H9 (cell line): ENCODE measurements around the gene TEX2. TPM values are rescaled to one million over a fixed set of nuclear protein-coding genes. Genes with fewer than 3 reads are reported as not detected.

Experiments used
- DNase-seq: peaks from one replicate; pipeline ENCODE4 v3.0.0-alpha.2; 2017
- H2AFZ ChIP-seq: one replicate; pipeline ENCODE4 v1.6.1; 2013; ENCODE audit warnings: mild to moderate bottlenecking, low read length, control low read depth, moderate library complexity
- H2AK5ac ChIP-seq: 2 replicates; pipeline ENCODE4 v1.6.1; 2013; ENCODE audit warnings: low read length, control low read depth, mixed read lengths; ENCODE audit not compliant: insufficient read length
- H2BK120ac ChIP-seq: one replicate; pipeline ENCODE4 v1.6.1; 2013; ENCODE audit warnings: low read depth, mild to moderate bottlenecking, low read length, control low read depth, inconsistent platforms; ENCODE audit not compliant: poor library complexity, severe bottlenecking
- H2BK12ac ChIP-seq: 2 replicates; pipeline ENCODE4 v1.6.1; 2013; ENCODE audit warnings: low read length, control low read depth, mixed read lengths, low read depth; ENCODE audit not compliant: insufficient read length
- H2BK15ac ChIP-seq: 2 replicates; pipeline ENCODE4 v1.6.1; 2013; ENCODE audit warnings: low read depth, low read length, control low read depth
- H2BK20ac ChIP-seq: one replicate; pipeline ENCODE4 v1.6.1; 2013; ENCODE audit warnings: low read depth, mild to moderate bottlenecking, low read length, control low read depth, inconsistent platforms; ENCODE audit not compliant: poor library complexity, severe bottlenecking
- H2BK5ac ChIP-seq: 2 replicates; pipeline ENCODE4 v1.6.1; 2013; ENCODE audit warnings: low read length, control low read depth, mixed read lengths; ENCODE audit not compliant: insufficient read length
- H3K14ac ChIP-seq: 2 replicates; pipeline ENCODE4 v1.6.1; 2013; ENCODE audit warnings: low read length, control low read depth; ENCODE audit not compliant: insufficient read depth
- H3K18ac ChIP-seq: 2 replicates; pipeline ENCODE4 v1.6.1; 2013; ENCODE audit warnings: low read depth, mild to moderate bottlenecking, mixed read lengths, low read length, control low read depth; ENCODE audit not compliant: insufficient read length
- H3K23ac ChIP-seq: 2 replicates; pipeline ENCODE4 v1.6.1; 2013; ENCODE audit warnings: low read length, control low read depth, mixed read lengths, low read depth; ENCODE audit not compliant: insufficient read length
- H3K23me2 ChIP-seq: 2 replicates; pipeline ENCODE4 v1.6.1; 2013; ENCODE audit warnings: low read depth, mild to moderate bottlenecking, mixed read lengths, low read length, control low read depth; ENCODE audit not compliant: insufficient read length, poor library complexity, severe bottlenecking
- H3K27ac ChIP-seq: 2 replicates; pipeline ENCODE4 v1.5.1; 2013; ENCODE audit warnings: low read length, control low read depth, mixed read lengths, low read depth; ENCODE audit not compliant: insufficient read length
- H3K27me3 ChIP-seq: 2 replicates; pipeline ENCODE4 v1.6.1; 2013; ENCODE audit warnings: low read length, control low read depth, inconsistent platforms; ENCODE audit not compliant: insufficient read depth
- H3K4ac ChIP-seq: 2 replicates; pipeline ENCODE4 v1.6.1; 2013; ENCODE audit warnings: low read depth, mild to moderate bottlenecking, control low read depth, inconsistent platforms, low read length, moderate library complexity
- H3K4me1 ChIP-seq: 2 replicates; pipeline ENCODE4 v1.6.1; 2013; ENCODE audit warnings: low read length, control low read depth, inconsistent platforms; ENCODE audit not compliant: insufficient read depth
- H3K4me2 ChIP-seq: 2 replicates; pipeline ENCODE4 v1.6.1; 2013; ENCODE audit warnings: low read length, control low read depth, mixed read lengths; ENCODE audit not compliant: insufficient read length, insufficient read depth
- H3K56ac ChIP-seq: 2 replicates; pipeline ENCODE4 v1.6.1; 2013; ENCODE audit warnings: low read depth, mild to moderate bottlenecking, mixed read lengths, low read length, control low read depth; ENCODE audit not compliant: insufficient read length
- H3K79me1 ChIP-seq: 2 replicates; pipeline ENCODE4 v1.6.1; 2013; ENCODE audit warnings: low read depth, mild to moderate bottlenecking, moderate library complexity, low read length, control low read depth, inconsistent platforms; ENCODE audit not compliant: insufficient read depth, poor library complexity, severe bottlenecking
- H3K79me2 ChIP-seq: 2 replicates; pipeline ENCODE4 v1.6.1; 2013; ENCODE audit warnings: low read length, control low read depth, inconsistent platforms; ENCODE audit not compliant: insufficient read depth
- H3K9ac ChIP-seq: 2 replicates; pipeline ENCODE4 v1.6.1; 2013; ENCODE audit warnings: low read length, control low read depth, mixed read lengths; ENCODE audit not compliant: insufficient read length; ENCODE audit errors: extremely low read depth
- H3K9me3 ChIP-seq: one replicate; pipeline ENCODE4 v1.6.1; 2013; ENCODE audit warnings: low read depth, low read length, inconsistent platforms; ENCODE audit not compliant: control insufficient read depth
- H3T11ph ChIP-seq: one replicate; pipeline ENCODE4 v1.6.1; 2013; ENCODE audit warnings: mild to moderate bottlenecking, low read length, control low read depth, inconsistent platforms
- H4K20me1 ChIP-seq: one replicate; pipeline ENCODE4 v1.6.1; 2013; ENCODE audit not compliant: control insufficient read depth, insufficient read length, insufficient read depth
- H4K5ac ChIP-seq: 2 replicates; pipeline ENCODE4 v1.6.1; 2013; ENCODE audit warnings: low read depth, mild to moderate bottlenecking, mixed read lengths, low read length, control low read depth; ENCODE audit not compliant: insufficient read length
- H4K8ac ChIP-seq: replicated peaks from 2 replicates; pipeline ENCODE4 v1.6.1; 2013; ENCODE audit warnings: low read length, control low read depth, mixed read lengths, low read depth; ENCODE audit not compliant: insufficient read length
- H4K91ac ChIP-seq: 2 replicates; pipeline ENCODE4 v1.6.1; 2013; ENCODE audit warnings: low read depth, mild to moderate bottlenecking, moderate library complexity, mixed read lengths, low read length, control low read depth; ENCODE audit not compliant: insufficient read length
- H3K27ac Mint-ChIP-seq, 3 experiments: 2 replicates in 2 of 3; 3 replicates in 1 of 3; pipeline ENCODE4 v1.8.0; 2020 to 2021; ENCODE audit warnings: mixed read lengths in 3 of 3, mild to moderate bottlenecking in 1 of 3, moderate library complexity in 1 of 3
- H3K27me3 Mint-ChIP-seq: 2 replicates; pipeline ENCODE4 v1.8.0; 2021; ENCODE audit warnings: low read depth, mild to moderate bottlenecking, moderate library complexity, mixed read lengths
- H3K36me3 Mint-ChIP-seq, 3 experiments: 2 replicates in 2 of 3; 3 replicates in 1 of 3; pipeline ENCODE4 v1.8.0; 2020 to 2021; ENCODE audit warnings: low read depth in 3 of 3, mixed read lengths in 3 of 3; ENCODE audit not compliant: insufficient read depth in 1 of 3
- H3K4me1 Mint-ChIP-seq, 2 experiments: 2 replicates each; pipeline ENCODE4 v1.8.0; 2020; ENCODE audit warnings: mixed read lengths in 2 of 2
- H3K4me3 Mint-ChIP-seq, 2 experiments: 2 replicates in 1 of 2; 3 replicates in 1 of 2; pipeline ENCODE4 v1.8.0; 2020 to 2021; ENCODE audit warnings: mild to moderate bottlenecking in 2 of 2, mixed read lengths in 2 of 2, moderate library complexity in 1 of 2
- H3K9me3 Mint-ChIP-seq, 2 experiments: 2 replicates in 1 of 2; 3 replicates in 1 of 2; pipeline ENCODE4 v1.8.0; 2020; ENCODE audit warnings: mild to moderate bottlenecking in 2 of 2, mixed read lengths in 2 of 2, moderate library complexity in 1 of 2
- WGBS: extraction: QIAGEN DNeasy Blood & Tissue Kit; methylation state at CpG from one replicate; pipeline ENCODE4 v1.1.7; 2013; ENCODE audit warnings: missing lambda C conversion rate, low lambda C conversion rate, mixed read lengths; ENCODE audit not compliant: insufficient read length; ENCODE audit errors: extremely low coverage; 5-methylcytosine and 5-hydroxymethylcytosine counted together
- total RNA-seq: library from RNA; stranded (reverse); gene quantifications from 2 replicates; pipeline ENCODE4 v1.2.1, GENCODE V29; 2021
- TF ChIP-seq, protein P1 (sequence below): fragments of 200-600 bp; sonication (generic); conservative IDR thresholded peaks from 3 replicates; pipeline ENCODE4 v1.8.0; 2021; ENCODE audit warnings: antibody characterized with exemption, mild to moderate bottlenecking

Gene TEX2
- total RNA-seq, 1 experiment from 2014 or later = 12.2 TPM

DNA sequence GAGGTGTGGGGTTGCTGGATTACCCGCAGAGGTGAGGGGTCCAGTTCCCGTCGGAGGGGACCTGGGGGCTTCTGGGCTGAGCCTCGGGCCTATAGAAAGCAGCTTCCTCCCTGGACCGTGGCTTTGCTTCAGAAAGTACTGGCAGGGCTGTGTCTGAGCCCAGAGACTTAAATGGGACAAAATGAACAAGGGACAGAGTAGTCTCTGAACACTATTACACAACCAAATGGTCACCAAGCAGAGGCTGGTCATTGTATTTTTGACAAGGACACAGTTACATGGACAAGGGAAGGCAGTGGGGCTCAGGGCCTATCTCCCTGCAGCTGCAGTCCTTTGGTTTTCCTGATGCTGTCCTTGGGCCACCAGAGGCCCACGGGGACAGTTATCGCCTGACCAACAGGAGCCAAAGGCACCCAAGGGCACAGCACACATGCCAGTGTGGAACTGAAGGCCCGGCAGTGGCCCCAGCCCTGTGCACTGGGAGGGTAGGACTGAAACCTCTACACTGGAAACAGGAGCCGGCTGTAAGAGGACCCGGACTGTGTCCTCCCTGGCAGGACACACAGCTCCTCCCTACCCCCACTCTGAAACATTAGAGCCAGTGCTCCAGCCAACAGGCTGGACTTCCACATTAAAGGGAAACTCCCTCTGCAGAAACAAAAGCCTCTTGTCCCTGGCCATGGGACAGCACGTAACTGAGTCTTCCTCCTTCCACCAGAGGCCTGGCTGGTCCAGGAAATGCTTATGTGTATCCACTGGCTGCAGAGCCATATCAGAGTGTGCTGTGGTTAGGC, 107.1 kb downstream of the TEX2 start:
- no peaks in the 10 kb centered on the region for H3K9me3 ChIP-seq
- H2BK15ac ChIP-seq = no peak overlapping the region
- H2AFZ ChIP-seq = no peak overlapping the region
- no peak overlapping the region for H2BK5ac ChIP-seq
- WGBS = no CpG with 5 or more reads among the region's 11 CpGs
- no peaks in the 10 kb centered on the region for H3K79me2 ChIP-seq
- TF ChIP-seq, protein P1, sequence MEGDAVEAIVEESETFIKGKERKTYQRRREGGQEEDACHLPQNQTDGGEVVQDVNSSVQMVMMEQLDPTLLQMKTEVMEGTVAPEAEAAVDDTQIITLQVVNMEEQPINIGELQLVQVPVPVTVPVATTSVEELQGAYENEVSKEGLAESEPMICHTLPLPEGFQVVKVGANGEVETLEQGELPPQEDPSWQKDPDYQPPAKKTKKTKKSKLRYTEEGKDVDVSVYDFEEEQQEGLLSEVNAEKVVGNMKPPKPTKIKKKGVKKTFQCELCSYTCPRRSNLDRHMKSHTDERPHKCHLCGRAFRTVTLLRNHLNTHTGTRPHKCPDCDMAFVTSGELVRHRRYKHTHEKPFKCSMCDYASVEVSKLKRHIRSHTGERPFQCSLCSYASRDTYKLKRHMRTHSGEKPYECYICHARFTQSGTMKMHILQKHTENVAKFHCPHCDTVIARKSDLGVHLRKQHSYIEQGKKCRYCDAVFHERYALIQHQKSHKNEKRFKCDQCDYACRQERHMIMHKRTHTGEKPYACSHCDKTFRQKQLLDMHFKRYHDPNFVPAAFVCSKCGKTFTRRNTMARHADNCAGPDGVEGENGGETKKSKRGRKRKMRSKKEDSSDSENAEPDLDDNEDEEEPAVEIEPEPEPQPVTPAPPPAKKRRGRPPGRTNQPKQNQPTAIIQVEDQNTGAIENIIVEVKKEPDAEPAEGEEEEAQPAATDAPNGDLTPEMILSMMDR = no peak
- no peak overlapping the region for H2BK12ac ChIP-seq
- no peak overlapping the region for H3K27ac ChIP-seq
- H4K20me1 ChIP-seq = no peaks in the 10 kb centered on the region
- H3K79me1 ChIP-seq = no peaks in the 10 kb centered on the region
- Mint-ChIP-seq H3K4me3 (no peak overlapping the region), H3K4me1 (peaks cover 26 to 29% of the 10 kb centered on the region in 2 experiments), H3K27me3 (no peaks in the 10 kb centered on the region), H3K36me3 (peaks cover 0 to 12% (median 2%) of the 10 kb centered on the region in 3 experiments; a peak in 4 of 7 replicates), H3K9me3 (no peaks in the 10 kb centered on the region), H3K27ac (peak overlapping the region in 2 of 3 experiments; percentile 28 to 32; a peak in 1 of 7 replicates)
- no peak for DNase-seq
- H4K91ac ChIP-seq = no peak overlapping the region
- no peak overlapping the region for H3K4ac ChIP-seq
- no peak overlapping the region for H3K23ac ChIP-seq
- H3K18ac ChIP-seq = no peak overlapping the region
- no peak overlapping the region; the same call in 1 of the 2 replicates for H3K14ac ChIP-seq
- no peak overlapping the region for H2BK20ac ChIP-seq
- H3K27me3 ChIP-seq = no peaks in the 10 kb centered on the region
- no peak overlapping the region for H2AK5ac ChIP-seq
- no peak overlapping the region for H3K56ac ChIP-seq
- H3T11ph ChIP-seq = no peak overlapping the region
- no peak overlapping the region for H4K5ac ChIP-seq
- H3K4me1 ChIP-seq = peaks cover 3% of the 10 kb centered on the region
- no peak overlapping the region for H4K8ac ChIP-seq
- H2BK120ac ChIP-seq = no peak overlapping the region
- H3K4me2 ChIP-seq = no peak overlapping the region
- no peaks in the 10 kb centered on the region for H3K23me2 ChIP-seq
- no peak overlapping the region for H3K9ac ChIP-seq
